GM10266 (cell line): Measurements from ENCODE around the gene TICAM1.
"Not testable (repeated sequence)": the region's sequence is repeated elsewhere in the genome, so short reads cannot be mapped to it uniquely, and the experiment has no call there.

ENCODE experiments used
- DNase-seq: peaks from one replicate; pipeline ENCODE4 v3.0.0; 2012; ENCODE audit errors: extremely low spot score
- CTCF ChIP-seq: IDR thresholded peaks from 2 replicates; pipeline ENCODE4 v1.5.1; 2012; ENCODE audit warnings: mild to moderate bottlenecking, low read depth; ENCODE audit not compliant: control insufficient read depth, insufficient read depth; ENCODE audit errors: missing control alignments

Gene TICAM1

GRCh38 chr19:4800591-4801081, 30.9 kb downstream of the TICAM1 start:
- DNase-seq: no peak

GRCh38 chr19:4795400-4795799, 36.1 kb downstream of the TICAM1 start:
- no peak for TF ChIP-seq CTCF
- DNase-seq: no peak

More at GRCh38 chr19:4800591-4801081, 30.9 kb downstream of the TICAM1 start:
- no peak for TF ChIP-seq CTCF

- TF ChIP-seq CTCF: no peak
- no peak for DNase-seq
Measured at GRCh38 chr19:4794971-4795370, 36.5 kb downstream of the TICAM1 start.

- DNase-seq: not testable (repeated sequence)
Measured at GRCh38 chr19:4793278-4793677, 38.2 kb downstream of the TICAM1 start.

GRCh38 chr19:4792866-4793195, 38.7 kb downstream of the TICAM1 start:
- not testable (repeated sequence) for DNase-seq

GRCh38 chr19:4792019-4792865, 39.3 kb downstream of the TICAM1 start:
- DNase-seq: not testable (repeated sequence)

GRCh38 chr19:4791183-4792018, 40.1 kb downstream of the TICAM1 start, which contains the start of gene FEM1A:
Gene FEM1A, plus strand, starts transcription at chr19:4791734. Its CDS starts 121 bp downstream, at chr19:4791855.
- TF ChIP-seq CTCF: peak; percentile 99
- DNase-seq: peak; percentile 98

GRCh38 chr19:4786412-4787016, 45.0 kb downstream of the TICAM1 start:
- DNase-seq: not testable (repeated sequence)

- no peak for TF ChIP-seq CTCF
- DNase-seq: no peak
Measured at GRCh38 chr19:4781801-4782200, 49.7 kb downstream of the TICAM1 start.
